Adrenal gland (tissue), 5 donors: ENCODE results near the gene CD53.

ENCODE experiments used
- POLR2A ChIP-seq, 2 donors: fragments of 450-650 bp; IDR thresholded peaks; one replicate each; pipeline ENCODE4 v1.6.1; 2017; ENCODE audit warnings: antibody characterized with exemption in 2 of 2, mild to moderate bottlenecking in 2 of 2, moderate library complexity in 1 of 2
- TF ChIP-seq, protein P1 (sequence below), 6 experiments: fragments of 450-650 bp in 4 of 6; fragments of 200-600 bp in 2 of 6; sonication (generic) in 1 of 6; IDR thresholded peaks; 1 replicate in 5 of 6; 2 replicates in 1 of 6; pipeline versions ENCODE4 v1.5.1 to v1.8.0; 2016 to 2021; ENCODE audit warnings: antibody characterized with exemption in 6 of 6, mild to moderate bottlenecking in 2 of 6, moderate library complexity in 1 of 6
- donor health status: DM: no; HTN: no; CAD: no.

- TF ChIP-seq POLR2A (IDR thresholded peaks at IDR 0.05) = no peak
- TF ChIP-seq, protein P1, sequence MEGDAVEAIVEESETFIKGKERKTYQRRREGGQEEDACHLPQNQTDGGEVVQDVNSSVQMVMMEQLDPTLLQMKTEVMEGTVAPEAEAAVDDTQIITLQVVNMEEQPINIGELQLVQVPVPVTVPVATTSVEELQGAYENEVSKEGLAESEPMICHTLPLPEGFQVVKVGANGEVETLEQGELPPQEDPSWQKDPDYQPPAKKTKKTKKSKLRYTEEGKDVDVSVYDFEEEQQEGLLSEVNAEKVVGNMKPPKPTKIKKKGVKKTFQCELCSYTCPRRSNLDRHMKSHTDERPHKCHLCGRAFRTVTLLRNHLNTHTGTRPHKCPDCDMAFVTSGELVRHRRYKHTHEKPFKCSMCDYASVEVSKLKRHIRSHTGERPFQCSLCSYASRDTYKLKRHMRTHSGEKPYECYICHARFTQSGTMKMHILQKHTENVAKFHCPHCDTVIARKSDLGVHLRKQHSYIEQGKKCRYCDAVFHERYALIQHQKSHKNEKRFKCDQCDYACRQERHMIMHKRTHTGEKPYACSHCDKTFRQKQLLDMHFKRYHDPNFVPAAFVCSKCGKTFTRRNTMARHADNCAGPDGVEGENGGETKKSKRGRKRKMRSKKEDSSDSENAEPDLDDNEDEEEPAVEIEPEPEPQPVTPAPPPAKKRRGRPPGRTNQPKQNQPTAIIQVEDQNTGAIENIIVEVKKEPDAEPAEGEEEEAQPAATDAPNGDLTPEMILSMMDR (IDR thresholded peaks at IDR 0.05) = no peak
These were observed 21.1 kb downstream of the CD53 start for GRCh38 chr1:110893908-110894490.
